NCI-H2227 treated with DMSO at 0.1 percent for 48 hours (cell line): ENCODE measurements around the gene BICC1.
A peak's percentile ranks its signal among the peaks of the same experiment; 100 is the strongest.

Experiments
- DNase-seq: peaks from one replicate; lab custom pipeline; 2025; lab: John Stamatoyannopoulos, UW

Gene BICC1

DNA sequence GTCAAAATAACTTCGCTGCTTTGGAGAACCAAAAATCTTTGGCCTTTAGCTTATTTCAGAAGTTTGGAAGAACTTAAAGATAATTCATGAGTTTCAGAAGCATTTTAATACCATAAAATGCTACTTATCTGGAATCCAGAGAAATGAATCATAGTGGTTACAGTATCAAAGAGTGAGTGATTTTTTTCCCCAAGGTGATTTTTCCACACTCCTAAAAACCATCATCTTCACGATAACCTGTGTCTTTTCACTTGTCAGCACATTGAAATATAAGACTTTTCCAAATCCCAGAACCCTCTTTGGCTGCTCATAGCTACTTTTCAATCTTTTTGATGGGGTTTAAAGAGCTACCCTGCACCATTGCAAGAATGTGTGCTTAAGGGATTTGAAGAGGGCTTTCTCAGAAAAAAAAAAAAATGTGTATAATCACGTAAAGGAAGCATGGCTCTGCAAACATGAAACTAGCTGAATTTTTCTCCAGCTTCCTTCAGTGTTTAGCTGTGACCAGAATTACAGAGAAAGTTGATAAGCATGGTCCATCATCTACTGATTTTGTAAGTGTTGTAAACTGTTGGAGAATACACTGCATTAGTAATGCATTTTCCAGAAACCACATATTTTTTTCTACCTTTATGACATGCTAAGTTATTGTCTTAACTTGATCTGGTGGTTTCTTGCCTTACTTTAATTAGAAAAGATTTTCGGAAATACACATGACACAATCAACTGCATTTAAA lies 134.9 kb downstream of the BICC1 start:
- DNase-seq, result no peak

DNA sequence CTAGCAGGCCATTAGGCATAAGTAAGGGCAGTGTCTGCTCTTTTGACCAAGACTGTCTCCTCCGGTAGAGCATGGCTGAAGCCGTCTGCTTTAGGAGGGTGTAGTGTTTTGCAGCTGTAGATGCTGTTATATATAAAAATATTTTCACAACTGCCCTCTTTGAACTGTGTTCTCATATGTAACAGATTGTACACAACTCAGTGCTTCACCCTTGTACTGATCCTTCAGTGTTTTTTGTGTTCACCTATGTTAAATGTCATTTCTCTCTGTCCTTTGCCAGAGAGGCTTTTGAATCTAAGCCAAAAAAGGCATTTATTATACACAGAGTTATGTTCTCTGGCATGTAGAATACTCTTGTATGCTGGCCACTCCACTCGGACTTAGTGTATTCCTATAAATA lies 135.5 kb downstream of the BICC1 start:
- DNase-seq, result no peak

DNA sequence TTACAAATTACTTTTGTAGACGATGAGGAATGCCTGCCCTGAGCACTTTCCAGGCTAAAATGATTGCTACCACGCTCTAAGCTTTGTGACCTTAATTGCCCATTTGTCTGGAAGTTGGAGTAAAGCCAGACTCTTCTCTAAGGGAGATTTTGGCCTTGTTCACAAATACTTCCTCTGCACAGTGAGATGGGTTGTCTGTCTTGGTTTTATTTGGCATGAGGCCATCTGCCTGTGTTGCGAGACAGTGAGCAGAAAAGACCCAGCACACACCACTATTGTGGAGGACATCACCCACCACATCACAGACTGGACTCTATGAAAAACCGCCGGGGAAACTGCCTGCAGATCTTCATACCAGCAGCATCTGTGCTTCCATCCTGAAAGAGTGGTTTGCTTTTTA lies 138.4 kb downstream of the BICC1 start:
- peak; percentile 58 for DNase-seq

GRCh38 chr10:58651742-58652141 lies 139.1 kb downstream of the BICC1 start:
- no peak for DNase-seq

GRCh38 chr10:58653139-58653538 lies 140.5 kb downstream of the BICC1 start:
- DNase-seq, result no peak

DNA sequence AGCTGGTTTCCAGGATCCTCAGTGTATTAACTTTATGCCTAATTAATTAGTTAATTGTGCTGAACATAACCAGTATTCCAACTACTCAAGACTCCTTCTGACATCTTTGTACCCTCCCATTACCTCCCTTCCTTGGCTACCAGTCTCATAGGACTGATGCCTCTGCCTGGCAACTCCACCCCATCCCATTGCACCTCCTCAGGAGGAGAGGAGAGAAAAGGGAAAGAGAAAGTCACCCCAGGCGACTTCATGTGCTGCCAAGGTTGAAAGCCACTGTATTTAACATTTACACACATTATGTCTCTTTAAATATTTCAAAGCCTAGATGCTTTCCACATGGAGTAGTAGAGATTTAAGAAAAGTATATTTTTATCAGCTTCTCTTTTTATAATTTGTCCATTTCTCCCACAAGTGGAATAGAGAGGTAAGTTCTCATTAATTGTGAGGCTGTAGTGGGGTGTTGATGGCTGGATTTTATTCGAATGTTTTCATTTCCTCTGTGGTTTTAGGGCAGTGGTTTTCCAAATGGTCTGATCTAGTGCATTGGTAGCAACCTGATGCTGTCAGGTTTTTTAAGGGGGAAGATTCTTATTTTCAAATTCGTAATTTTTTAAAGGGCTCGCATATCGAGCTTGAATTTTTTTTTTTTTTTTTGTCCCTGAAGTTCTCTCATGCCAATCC lies 148.0 kb downstream of the BICC1 start:
- no peak for DNase-seq

GRCh38 chr10:58661336-58661735 lies 148.7 kb downstream of the BICC1 start:
- no peak for DNase-seq

DNA sequence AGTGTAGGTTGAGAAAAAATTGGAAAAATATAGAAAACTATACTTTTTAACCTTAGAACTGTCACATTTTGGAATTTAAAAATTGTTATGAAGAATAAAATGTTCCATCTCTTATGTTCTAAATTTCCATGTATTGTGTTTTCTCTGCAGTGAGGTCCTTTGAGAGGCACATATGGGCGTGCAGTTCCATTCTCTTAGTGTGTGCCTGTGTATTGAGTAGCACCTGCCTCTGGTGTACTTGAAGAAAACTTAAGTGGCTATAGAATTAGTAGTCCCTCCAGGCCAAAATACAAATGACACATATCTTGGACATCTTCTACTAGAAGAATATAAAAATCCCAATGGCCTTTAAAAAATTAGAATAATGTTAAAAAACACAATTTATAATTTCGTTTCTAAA lies 149.2 kb downstream of the BICC1 start:
- DNase-seq, result no peak

DNA sequence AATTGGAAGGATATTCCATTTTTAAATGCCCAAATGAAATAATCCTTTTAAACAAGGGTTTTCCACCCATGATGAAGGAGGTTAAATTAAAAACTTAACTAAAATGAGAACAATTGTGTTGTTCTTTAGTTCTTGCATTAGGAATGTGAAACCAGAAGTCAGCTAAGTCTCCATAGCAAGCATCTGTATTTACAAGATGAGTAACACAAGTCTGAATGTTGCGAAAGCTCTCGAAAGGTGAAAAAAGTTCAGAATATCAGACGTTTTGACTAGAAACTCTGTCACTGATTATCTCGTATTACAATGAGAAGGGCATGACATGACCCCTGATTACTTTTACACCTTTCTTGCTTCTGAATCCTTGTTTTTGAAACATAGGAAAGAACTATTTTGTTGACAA lies 149.6 kb downstream of the BICC1 start:
- no peak for DNase-seq

- DNase-seq, result no peak
Observed at GRCh38 chr10:58665361-58665760, 152.7 kb downstream of the BICC1 start.

- DNase-seq, result no peak
Observed at GRCh38 chr10:58666024-58666423, 153.4 kb downstream of the BICC1 start.

- DNase-seq, result no peak
Observed at GRCh38 chr10:58667658-58668310, 155.1 kb downstream of the BICC1 start.

GRCh38 chr10:58672845-58673244 lies 160.2 kb downstream of the BICC1 start:
- no peak for DNase-seq

DNA sequence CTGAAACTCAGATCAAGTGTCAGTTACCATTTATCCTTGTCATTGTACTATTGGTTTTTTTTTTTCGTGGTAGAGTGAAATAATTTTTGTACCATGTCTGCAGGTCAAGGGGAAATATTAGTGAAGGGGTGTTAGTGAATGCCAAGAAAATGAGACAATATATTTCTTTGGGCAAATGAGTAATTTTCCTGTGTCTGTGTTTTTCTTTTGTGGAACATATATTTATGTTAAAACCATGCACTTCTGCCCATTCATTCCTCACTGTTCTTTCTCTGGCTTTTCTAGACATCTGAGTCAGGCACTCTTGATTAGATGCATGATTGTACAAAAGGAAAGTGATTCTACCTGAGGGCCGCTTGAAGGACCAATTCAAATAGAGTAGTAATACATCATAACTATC lies 161.6 kb downstream of the BICC1 start:
- DNase-seq, result no peak

DNA sequence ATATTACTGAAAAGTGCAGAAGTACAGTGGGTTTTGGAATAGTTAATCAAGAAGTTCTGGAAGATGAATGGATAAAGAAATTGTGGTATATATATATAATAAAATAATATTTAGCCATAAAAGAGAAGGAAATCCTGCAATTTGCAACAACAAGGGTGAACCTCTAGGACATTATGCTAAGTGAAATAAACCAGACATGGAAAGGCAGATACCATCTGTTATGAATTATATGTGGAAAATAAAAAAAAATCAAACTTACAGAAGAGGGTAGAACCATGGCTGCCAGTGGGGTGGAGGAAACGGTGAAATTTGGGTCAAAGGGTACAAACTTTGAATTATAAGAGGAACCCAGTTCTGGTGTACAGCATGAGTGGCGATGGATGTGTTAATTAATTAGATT lies 162.6 kb downstream of the BICC1 start:
- no peak for DNase-seq

GRCh38 chr10:58691528-58691927 lies 178.9 kb downstream of the BICC1 start:
- no peak for DNase-seq

DNA sequence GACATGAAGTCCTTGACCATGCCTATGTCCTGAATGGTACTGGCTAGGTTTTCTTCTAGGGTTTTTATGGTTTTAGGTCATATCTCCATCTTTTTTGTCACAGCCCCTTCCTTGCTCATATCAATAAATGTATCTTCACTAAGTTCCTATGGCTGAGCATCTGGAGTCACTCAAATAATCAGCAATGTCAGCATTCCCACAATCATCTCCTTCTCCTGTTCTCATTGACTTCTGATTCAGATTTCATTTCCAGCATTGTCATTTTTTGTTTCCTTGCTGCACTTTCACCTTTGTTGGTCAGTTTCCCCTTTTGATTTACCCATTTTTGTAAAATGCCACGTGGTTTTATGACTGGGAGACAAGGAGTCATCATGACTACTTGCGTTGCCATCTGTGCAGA lies 181.2 kb downstream of the BICC1 start:
- no peak for DNase-seq

- DNase-seq, result no peak
Observed at GRCh38 chr10:58695022-58695421, 182.3 kb downstream of the BICC1 start.

- DNase-seq, result no peak
Observed at GRCh38 chr10:58696736-58697135, 184.1 kb downstream of the BICC1 start.

DNA sequence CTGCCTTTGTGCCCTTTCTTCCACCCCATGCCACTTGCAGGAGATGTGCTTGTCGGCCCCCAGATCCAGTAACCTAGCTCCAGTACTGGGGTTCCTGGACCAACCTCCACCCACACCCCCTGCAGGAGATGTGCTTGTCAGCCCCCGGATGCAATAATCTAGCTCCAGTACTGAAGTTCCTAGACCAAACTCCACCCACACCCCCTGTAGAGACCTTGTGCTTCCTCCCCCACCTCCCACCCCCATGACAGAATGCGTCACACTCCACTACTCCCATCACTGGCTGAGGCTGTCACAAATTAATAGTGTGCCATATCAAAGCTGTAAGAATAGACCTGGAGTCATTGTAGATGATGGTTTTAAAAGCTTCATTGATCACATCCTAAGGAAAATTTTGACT lies 185.0 kb downstream of the BICC1 start:
- no peak for DNase-seq

- DNase-seq, result no peak
Observed at GRCh38 chr10:58698777-58699356, 186.2 kb downstream of the BICC1 start.

DNA sequence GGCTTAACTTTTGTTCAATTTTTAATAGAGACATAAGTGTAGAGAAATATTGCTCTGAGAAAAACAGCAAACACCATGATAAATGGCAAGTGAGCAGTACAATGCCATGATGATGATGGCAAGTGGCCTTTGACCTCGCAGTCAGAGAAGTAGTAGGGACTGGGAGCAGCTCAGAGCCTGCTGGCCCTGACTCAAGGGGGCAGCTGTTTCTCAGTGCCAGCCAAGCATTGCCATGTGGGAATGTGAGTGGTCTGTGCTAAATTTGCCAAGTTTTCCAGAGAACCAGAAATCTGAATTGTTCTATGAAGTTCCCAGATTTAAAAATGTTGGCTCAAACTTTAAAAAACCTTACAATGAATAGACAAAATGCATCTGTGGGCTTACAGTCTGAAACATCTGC lies 187.9 kb downstream of the BICC1 start:
- no peak for DNase-seq
